ENCODE measurements around the gene LAMB4.

LAMB4 gene

GRCh38 chr7:108112683-108113082 lies 17.5 kb downstream of the LAMB4 start:
- no peak for DNase-seq (ENCODE audit: low read depth)
- TF ChIP-seq, protein P1, sequence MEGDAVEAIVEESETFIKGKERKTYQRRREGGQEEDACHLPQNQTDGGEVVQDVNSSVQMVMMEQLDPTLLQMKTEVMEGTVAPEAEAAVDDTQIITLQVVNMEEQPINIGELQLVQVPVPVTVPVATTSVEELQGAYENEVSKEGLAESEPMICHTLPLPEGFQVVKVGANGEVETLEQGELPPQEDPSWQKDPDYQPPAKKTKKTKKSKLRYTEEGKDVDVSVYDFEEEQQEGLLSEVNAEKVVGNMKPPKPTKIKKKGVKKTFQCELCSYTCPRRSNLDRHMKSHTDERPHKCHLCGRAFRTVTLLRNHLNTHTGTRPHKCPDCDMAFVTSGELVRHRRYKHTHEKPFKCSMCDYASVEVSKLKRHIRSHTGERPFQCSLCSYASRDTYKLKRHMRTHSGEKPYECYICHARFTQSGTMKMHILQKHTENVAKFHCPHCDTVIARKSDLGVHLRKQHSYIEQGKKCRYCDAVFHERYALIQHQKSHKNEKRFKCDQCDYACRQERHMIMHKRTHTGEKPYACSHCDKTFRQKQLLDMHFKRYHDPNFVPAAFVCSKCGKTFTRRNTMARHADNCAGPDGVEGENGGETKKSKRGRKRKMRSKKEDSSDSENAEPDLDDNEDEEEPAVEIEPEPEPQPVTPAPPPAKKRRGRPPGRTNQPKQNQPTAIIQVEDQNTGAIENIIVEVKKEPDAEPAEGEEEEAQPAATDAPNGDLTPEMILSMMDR (conservative IDR thresholded peaks at IDR 0.05; ENCODE audit: low read depth, low read length) = no peak
- no peak overlapping the region for H3K4me3 ChIP-seq (ENCODE audit: low read length)

GRCh38 chr7:108109221-108109908 lies 20.8 kb downstream of the LAMB4 start:
- DNase-seq (ENCODE audit: low read depth) = no peak
- H3K4me3 ChIP-seq (ENCODE audit: low read length) = no peak overlapping the region
- TF ChIP-seq, protein P1 (conservative IDR thresholded peaks at IDR 0.05; ENCODE audit: low read depth, low read length) = peak; percentile 60

GRCh38 chr7:108108131-108108530 lies 22.0 kb downstream of the LAMB4 start:
- no peak overlapping the region for H3K4me3 ChIP-seq (ENCODE audit: low read length)
- TF ChIP-seq, protein P1 (conservative IDR thresholded peaks at IDR 0.05; ENCODE audit: low read depth, low read length) = no peak
- no peak for DNase-seq (ENCODE audit: low read depth)

- DNase-seq (ENCODE audit: low read depth) = no peak
These were observed 25.8 kb downstream of the LAMB4 start for GRCh38 chr7:108104324-108104723.

GRCh38 chr7:108103558-108104298 lies 26.4 kb downstream of the LAMB4 start:
- TF ChIP-seq, protein P1 (conservative IDR thresholded peaks at IDR 0.05; ENCODE audit: low read depth, low read length) = no peak
- no peak overlapping the region for H3K4me3 ChIP-seq (ENCODE audit: low read length)
- DNase-seq (ENCODE audit: low read depth) = no peak

More at GRCh38 chr7:108104324-108104723, 25.8 kb downstream of the LAMB4 start:
- TF ChIP-seq, protein P1 (conservative IDR thresholded peaks at IDR 0.05; ENCODE audit: low read depth, low read length) = no peak
- H3K4me3 ChIP-seq (ENCODE audit: low read length) = no peak overlapping the region

DNA sequence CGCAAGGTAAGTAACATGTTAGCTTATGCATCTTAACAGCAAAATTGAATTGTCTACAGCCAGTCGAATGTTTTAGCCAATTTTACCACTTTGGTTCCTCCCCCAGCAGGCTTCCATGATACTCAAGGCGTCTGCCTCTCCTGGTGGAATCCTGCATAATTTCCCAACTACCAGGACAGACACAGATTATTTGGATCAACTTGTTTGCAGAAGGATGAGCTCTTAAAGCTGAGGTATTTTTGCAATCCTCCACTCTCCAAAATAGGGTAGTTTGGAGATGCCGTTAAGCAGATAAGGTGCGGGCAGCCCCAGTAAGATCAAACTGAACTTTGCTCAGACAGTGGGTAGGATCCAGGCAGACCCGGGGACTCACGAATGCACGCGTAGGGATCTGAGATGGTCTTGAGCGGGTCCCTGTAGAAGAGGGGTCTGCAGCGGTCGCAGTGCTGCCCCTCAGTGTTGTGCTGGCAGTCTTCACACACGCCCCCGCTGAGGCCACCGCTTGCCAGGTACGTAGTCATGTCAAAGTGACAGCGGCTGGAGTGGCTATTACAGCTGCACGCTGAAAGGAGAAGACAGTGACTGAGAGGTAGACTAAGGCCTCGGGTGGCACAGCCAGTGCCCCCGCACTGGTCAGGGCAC lies 27.4 kb downstream of the LAMB4 start:
- H3K4me3 ChIP-seq (ENCODE audit: low read length) = no peak overlapping the region
- no peak for DNase-seq (ENCODE audit: low read depth)
- TF ChIP-seq, protein P1 (conservative IDR thresholded peaks at IDR 0.05; ENCODE audit: low read depth, low read length) = no peak
